BLaER1 (cell line): ENCODE results near the gene ABCA1.
"Not testable (repeated sequence)": the region's sequence is repeated elsewhere in the genome, so short reads cannot be mapped to it uniquely, and the experiment has no call there.

Experiments
- H3K27ac ChIP-seq: shearing (Covaris generic); formaldehyde crosslinking; 2 replicates; pipeline ENCODE4 v1.8.1; 2022
- H3K27me3 ChIP-seq: shearing (Covaris generic); formaldehyde crosslinking; 2 replicates; pipeline ENCODE4 v1.8.1; 2022
- H3K36me3 ChIP-seq: shearing (Covaris generic); formaldehyde crosslinking; 2 replicates; pipeline ENCODE4 v1.8.1; 2022
- H3K4me1 ChIP-seq: shearing (Covaris generic); formaldehyde crosslinking; 2 replicates; pipeline ENCODE4 v1.8.1; 2022
- H3K4me2 ChIP-seq: shearing (Covaris generic); formaldehyde crosslinking; 2 replicates; pipeline ENCODE4 v1.8.1; 2022
- H3K4me3 ChIP-seq: shearing (Covaris generic); formaldehyde crosslinking; 2 replicates; pipeline ENCODE4 v1.8.1; 2022
- H3K9ac ChIP-seq: shearing (Covaris generic); formaldehyde crosslinking; 2 replicates; pipeline ENCODE4 v1.8.1; 2022
- H3K9me3 ChIP-seq: shearing (Covaris generic); formaldehyde crosslinking; 2 replicates; pipeline ENCODE4 v1.8.1; 2022
- H4K20me1 ChIP-seq: shearing (Covaris generic); formaldehyde crosslinking; 2 replicates; pipeline ENCODE4 v1.8.1; 2022
- Cebpa-rat ChIP-seq: shearing (Covaris generic); IDR thresholded peaks from 2 replicates; pipeline ENCODE4 v1.8.1; 2022

The ABCA1 gene

DNA sequence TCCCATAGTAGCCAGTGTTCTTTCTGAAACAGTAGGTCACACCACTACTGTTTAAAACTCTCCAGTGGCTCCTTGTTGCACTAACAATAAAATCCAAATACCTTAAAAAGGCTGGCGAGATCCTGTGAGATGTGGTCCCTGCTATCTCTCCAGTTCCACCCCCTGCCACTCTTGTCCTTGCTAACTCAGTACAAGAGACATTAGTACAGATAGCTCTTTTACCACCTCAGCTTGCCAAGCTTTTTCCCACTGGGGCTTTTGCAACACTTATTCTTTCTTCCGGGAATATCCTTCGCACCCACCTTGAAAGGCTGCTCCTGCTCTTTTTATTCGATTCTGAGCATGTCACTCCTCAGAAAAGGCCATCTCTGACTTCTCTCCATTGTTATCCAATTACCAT is 149.2 kb downstream of the ABCA1 start:
- H4K20me1 ChIP-seq = peaks cover 12% of the 10 kb centered on the region; the same call in 1 of the 2 replicates
- no peak for TF ChIP-seq Cebpa-rat
- no peaks in the 10 kb centered on the region for H3K9me3 ChIP-seq
- H3K4me2 ChIP-seq = no peak overlapping the region
- H3K4me3 ChIP-seq = no peak overlapping the region
- peaks cover 76% of the 10 kb centered on the region for H3K4me1 ChIP-seq
- no peak overlapping the region for H3K27ac ChIP-seq
- peaks cover 50% of the 10 kb centered on the region for H3K36me3 ChIP-seq
- H3K9ac ChIP-seq = no peak overlapping the region
- H3K27me3 ChIP-seq = no peaks in the 10 kb centered on the region

DNA sequence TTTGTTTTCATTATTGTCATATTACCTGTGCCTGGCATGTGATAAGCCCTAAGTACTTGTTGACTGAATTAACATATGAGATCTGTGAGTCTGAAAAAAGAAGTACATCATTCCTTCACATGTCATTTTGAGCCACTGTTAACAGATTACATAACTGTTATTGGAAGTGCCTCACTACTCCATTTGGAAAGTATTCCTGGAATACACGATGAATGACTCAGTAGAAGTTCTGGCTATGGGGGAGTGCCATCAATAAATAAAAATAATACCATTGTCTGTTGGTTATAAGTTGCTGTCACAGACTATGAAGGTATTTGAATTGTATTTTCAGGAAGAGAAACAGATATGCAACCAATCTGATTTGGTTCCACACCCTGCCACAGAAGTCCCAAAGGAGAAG is 151.2 kb downstream of the ABCA1 start:
- Histone ChIP-seq H3K4me1 (peaks cover 78% of the 10 kb centered on the region), H3K9ac (no peak overlapping the region)
- TF ChIP-seq Cebpa-rat = no peak

DNA sequence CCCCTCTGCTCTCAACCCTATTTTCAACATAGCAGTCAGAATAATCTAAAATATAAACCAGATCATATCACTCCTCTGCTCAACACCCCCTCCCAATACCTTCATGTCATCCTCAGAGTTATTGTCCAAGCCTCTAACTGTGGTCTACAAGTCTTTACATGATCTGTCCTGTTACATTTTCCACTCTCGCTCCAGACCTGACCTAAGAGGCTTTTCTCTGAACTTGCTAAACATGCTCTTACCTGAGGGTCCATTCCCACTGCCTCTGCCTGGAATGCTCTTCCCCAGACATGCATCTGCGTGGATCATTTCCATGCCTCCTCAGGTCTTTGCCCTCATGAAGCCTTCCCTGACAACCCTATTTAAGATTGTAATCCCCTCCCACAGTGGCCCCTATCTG is 152.0 kb downstream of the ABCA1 start:
- Histone ChIP-seq H3K27me3 (no peaks in the 10 kb centered on the region), H3K4me1 (peaks cover 77% of the 10 kb centered on the region), H3K4me2 (peak overlapping the region; percentile 69), H3K9me3 (peaks cover 7% of the 10 kb centered on the region; the same call in 1 of the 2 replicates), H4K20me1 (no peaks in the 10 kb centered on the region), H3K36me3 (peaks cover 45% of the 10 kb centered on the region), H3K4me3 (no peak overlapping the region), H3K27ac (peak overlapping the region; percentile 92), H3K9ac (no peak overlapping the region)
- no peak for TF ChIP-seq Cebpa-rat

More for the DNA sequence above, 151.2 kb downstream of the ABCA1 start:
- H3K4me2 ChIP-seq = peak overlapping the region; percentile 69
- H3K4me3 ChIP-seq = no peak overlapping the region
- H3K9me3 ChIP-seq = no peaks in the 10 kb centered on the region
- H4K20me1 ChIP-seq = no peaks in the 10 kb centered on the region; the same call in 1 of the 2 replicates
- no peak overlapping the region for H3K27ac ChIP-seq
- H3K36me3 ChIP-seq = peaks cover 37% of the 10 kb centered on the region
- no peaks in the 10 kb centered on the region for H3K27me3 ChIP-seq

DNA sequence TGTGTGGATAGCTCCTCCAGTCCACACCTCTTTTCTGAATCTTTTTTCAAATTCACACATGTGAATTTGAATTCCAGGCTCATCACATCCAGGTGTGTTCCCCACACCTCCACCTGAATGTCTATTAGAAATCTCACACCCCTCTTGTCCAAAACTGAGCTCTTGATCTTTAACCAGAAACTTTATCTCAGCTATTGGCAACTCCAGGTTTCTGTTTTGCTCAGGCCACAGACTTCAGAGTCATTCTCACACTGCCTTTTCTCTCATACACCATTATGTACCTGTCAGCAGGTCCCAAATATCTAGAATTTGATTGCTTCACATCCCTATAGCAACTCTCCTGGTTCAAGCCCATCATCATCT is 152.4 kb downstream of the ABCA1 start:
- peak overlapping the region; percentile 69 for H3K4me2 ChIP-seq
- peaks cover 77% of the 10 kb centered on the region for H3K4me1 ChIP-seq
- peaks cover 48% of the 10 kb centered on the region for H3K36me3 ChIP-seq
- H3K9me3 ChIP-seq = peaks cover 7% of the 10 kb centered on the region; the same call in 1 of the 2 replicates
- no peaks in the 10 kb centered on the region for H4K20me1 ChIP-seq
- H3K27ac ChIP-seq = peak overlapping the region; percentile 92
- H3K9ac ChIP-seq = no peak overlapping the region
- TF ChIP-seq Cebpa-rat = no peak
- H3K27me3 ChIP-seq = no peaks in the 10 kb centered on the region
- no peak overlapping the region for H3K4me3 ChIP-seq

DNA sequence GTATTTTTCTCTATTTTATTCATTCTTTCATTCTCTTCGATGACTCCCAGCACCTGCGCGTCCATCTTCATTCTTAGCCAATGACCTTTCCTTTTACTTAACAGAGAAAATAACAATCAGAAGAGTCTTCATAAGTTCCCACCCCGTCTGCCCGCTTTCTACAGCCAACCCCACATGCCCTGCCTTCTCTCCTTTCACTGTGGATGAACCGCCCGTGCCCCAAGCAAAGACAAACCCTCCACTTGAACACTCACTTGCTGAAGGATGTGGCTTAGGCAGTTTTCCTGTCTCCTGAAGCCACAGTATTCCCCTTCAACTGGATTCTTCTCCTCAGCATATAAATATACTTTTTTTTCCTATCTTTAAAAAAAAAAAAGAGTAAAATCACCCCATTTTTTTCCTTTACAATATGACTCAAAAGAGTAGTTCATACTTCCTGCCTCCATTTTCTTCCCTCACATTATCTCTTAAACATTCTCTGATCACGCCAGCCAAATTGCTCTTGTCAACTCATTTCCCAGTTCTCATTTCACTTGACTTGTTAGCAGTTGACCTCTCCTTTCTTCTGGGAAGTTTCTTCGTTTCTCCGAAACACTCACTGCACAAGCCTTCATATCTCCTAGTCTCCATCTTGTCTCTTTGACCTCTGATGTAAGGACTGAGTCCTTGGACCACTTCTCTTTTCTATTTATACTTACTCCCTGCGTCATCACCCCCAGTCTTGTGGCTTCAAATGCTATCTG is 153.0 kb downstream of the ABCA1 start:
- no peak for TF ChIP-seq Cebpa-rat
- Histone ChIP-seq H3K27ac (peak overlapping the region; percentile 92), H3K9ac (no peak overlapping the region), H4K20me1 (no peaks in the 10 kb centered on the region), H3K4me1 (peaks cover 77% of the 10 kb centered on the region), H3K4me2 (peak overlapping the region; percentile 69), H3K9me3 (peaks cover 7% of the 10 kb centered on the region; the same call in 1 of the 2 replicates), H3K36me3 (peaks cover 48% of the 10 kb centered on the region), H3K4me3 (no peak overlapping the region), H3K27me3 (no peaks in the 10 kb centered on the region)

DNA sequence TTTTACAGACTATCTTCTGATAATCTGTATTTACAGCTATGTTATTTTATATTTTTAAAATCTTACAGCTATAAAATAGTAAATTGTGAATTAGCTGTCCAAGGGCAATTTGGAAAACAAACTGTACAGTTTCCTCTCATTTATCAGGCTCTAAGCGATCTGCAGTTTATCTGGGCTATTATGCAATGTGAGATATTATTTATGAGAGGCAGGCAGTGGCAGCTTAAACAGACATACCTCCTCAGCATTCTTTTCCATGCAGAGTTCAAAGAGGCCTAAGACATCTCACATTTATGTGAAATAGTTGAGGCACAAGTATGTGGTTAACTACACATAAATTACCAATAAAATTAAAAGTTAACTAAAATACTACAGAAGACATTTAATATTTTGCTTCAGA is 153.8 kb downstream of the ABCA1 start:
- Histone ChIP-seq H3K27me3 (no peaks in the 10 kb centered on the region), H3K9me3 (peaks cover 7% of the 10 kb centered on the region; the same call in 1 of the 2 replicates), H3K27ac (peak overlapping the region; percentile 92), H4K20me1 (no peaks in the 10 kb centered on the region), H3K4me3 (no peak overlapping the region), H3K9ac (no peak overlapping the region), H3K36me3 (peaks cover 46% of the 10 kb centered on the region), H3K4me1 (peaks cover 82% of the 10 kb centered on the region), H3K4me2 (peak overlapping the region; percentile 69)
- no peak for TF ChIP-seq Cebpa-rat

DNA sequence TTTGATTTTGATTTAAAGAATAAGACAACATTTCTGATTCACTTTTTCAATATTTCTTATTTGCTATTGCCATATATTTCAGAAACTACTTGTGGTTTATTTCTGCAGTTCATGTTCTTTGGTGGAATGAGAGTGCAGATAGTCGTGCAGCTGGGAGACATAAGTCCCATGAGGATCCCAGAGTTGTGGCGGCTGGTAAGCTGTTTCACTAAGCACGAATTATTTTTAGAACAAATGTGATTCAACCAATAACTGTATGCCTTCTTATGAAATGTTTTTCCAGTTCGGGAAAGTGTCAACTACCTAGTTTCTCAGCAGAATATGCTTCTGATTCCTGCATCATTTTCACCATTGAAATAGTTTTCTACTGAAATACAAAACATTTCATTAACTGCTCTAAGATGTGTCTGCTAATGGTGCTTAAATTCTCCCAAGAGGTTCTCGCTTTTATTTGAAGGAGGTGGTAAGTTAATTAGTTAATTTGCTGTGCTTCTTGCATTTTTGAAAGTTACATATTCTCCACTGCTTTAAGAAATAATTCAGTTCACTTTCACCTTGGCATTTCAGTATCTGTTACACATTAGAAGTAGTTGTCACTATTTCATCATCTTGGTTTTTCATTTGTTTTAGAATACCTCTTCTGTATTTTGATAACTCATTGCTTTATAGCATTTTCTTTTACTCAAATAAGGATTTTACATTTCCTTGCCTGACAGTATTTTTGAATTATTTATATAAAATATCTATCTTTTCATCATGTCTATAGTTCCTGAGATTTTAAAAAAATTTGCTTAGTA is 155.0 kb downstream of the ABCA1 start:
- no peaks in the 10 kb centered on the region for H3K27me3 ChIP-seq
- H3K4me3 ChIP-seq = peak overlapping the region; percentile 59
- peaks cover 7% of the 10 kb centered on the region; the same call in 1 of the 2 replicates for H3K9me3 ChIP-seq
- H3K36me3 ChIP-seq = peaks cover 47% of the 10 kb centered on the region
- H3K4me2 ChIP-seq = peak overlapping the region; percentile 89
- no peaks in the 10 kb centered on the region for H4K20me1 ChIP-seq
- H3K9ac ChIP-seq = peak overlapping the region; percentile 76
- peak overlapping the region; percentile 92 for H3K27ac ChIP-seq
- H3K4me1 ChIP-seq = peaks cover 81% of the 10 kb centered on the region
- no peak for TF ChIP-seq Cebpa-rat

DNA sequence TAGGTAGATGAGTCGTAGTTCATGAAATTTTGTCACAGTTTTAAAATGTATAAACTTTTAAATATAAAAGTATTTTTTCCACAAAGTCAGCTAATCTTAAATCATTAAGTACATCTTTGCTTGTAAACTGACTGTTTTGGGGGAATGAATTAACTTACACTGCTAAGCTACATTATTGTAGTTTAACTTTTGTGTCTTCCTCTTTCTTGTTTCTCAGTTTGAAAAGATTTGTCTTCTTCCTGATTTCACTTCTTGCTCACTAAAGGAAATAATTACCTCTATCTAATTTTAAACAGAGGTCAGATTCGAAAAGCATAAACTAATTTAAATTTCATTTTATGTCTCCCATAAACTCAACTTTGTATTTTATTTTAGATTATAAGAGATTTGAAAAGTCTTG is 158.3 kb downstream of the ABCA1 start:
- H3K27me3 ChIP-seq = no peaks in the 10 kb centered on the region
- H3K4me2 ChIP-seq = peak overlapping the region; percentile 52
- H3K9me3 ChIP-seq = peaks cover 7% of the 10 kb centered on the region; the same call in 1 of the 2 replicates
- peaks cover 70% of the 10 kb centered on the region for H3K4me1 ChIP-seq
- H3K27ac ChIP-seq = peak overlapping the region; percentile 59
- H4K20me1 ChIP-seq = no peaks in the 10 kb centered on the region
- no peak for TF ChIP-seq Cebpa-rat
- no peak overlapping the region for H3K4me3 ChIP-seq
- H3K36me3 ChIP-seq = peaks cover 29% of the 10 kb centered on the region
- no peak overlapping the region for H3K9ac ChIP-seq

DNA sequence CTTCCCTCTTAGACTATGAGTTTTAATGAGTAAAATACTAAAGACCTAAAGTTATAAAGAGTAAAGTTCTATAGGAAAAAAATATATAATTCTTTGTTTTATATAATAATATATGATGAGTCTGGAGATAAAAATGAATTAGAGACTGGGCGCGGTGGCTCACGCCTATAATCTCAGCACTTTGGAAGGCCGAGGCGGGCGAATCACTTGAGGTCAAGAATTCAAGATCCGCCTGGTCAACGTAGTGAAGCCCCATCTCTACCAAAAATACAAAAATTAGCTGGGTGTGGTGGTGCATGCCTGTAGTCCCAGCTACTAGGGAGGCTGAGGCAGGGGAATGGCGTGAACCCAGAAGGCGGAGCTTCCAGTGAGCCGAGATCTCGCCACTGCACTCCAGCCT is 158.9 kb downstream of the ABCA1 start:
- H4K20me1 ChIP-seq, H3K27ac ChIP-seq, H3K9me3 ChIP-seq, H3K9ac ChIP-seq, H3K4me3 ChIP-seq, H3K27me3 ChIP-seq: not testable (repeated sequence)
- Histone ChIP-seq H3K36me3 (peaks cover 29% of the 10 kb centered on the region), H3K4me2 (peak overlapping the region; percentile 52), H3K4me1 (peaks cover 64% of the 10 kb centered on the region)

DNA sequence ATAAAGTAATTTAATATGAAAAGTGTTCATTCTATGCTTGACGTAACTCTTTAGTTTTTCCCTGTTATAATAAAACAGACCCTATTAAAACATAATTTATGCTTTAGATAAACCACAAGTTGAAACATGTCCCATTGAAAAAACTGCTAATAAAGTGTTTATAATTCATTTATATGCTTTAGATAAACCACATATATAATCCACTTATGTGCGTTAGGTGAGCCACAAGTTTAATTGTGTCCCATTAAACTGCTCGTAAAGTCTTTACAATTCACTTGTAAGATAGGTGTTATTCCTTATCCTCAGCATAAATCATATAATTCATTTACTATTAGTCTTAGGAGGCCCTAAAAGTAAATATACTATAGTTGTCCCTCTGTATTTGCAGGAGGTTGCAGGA is 160.4 kb downstream of the ABCA1 start:
- Histone ChIP-seq H3K27ac (no peak overlapping the region), H3K36me3 (peaks cover 29% of the 10 kb centered on the region), H3K9me3 (peaks cover 7% of the 10 kb centered on the region; the same call in 1 of the 2 replicates), H3K4me2 (no peak overlapping the region), H3K4me1 (peaks cover 65% of the 10 kb centered on the region), H3K9ac (no peak overlapping the region), H3K4me3 (no peak overlapping the region), H4K20me1 (no peaks in the 10 kb centered on the region), H3K27me3 (no peaks in the 10 kb centered on the region)
- no peak for TF ChIP-seq Cebpa-rat
